HuH-7 (cell line): Measurements from ENCODE around the gene CTDSPL.
"Not testable (repeated sequence)": the region's sequence is repeated elsewhere in the genome, so short reads cannot be mapped to it uniquely, and the experiment has no call there.

Experiments used
- DNase-seq: peaks from one replicate; pipeline ENCODE4 v3.0.0; 2011; ENCODE audit warnings: low spot score

CTDSPL gene

GRCh38 chr3:37861620-37862041 lies at the start of gene CTDSPL:
TSS of gene CTDSPL (plus strand) at chr3:37861880. CDS start at chr3:37862200, 320 bp downstream.
- peak; percentile 78 for DNase-seq

- no peak for DNase-seq
These were observed 49.2 kb upstream of the CTDSPL start for GRCh38 chr3:37812499-37812896.

- DNase-seq = no peak
These were observed 48.3 kb upstream of the CTDSPL start for GRCh38 chr3:37813403-37813802.

- peak; percentile 25 for DNase-seq
These were observed 47.1 kb upstream of the CTDSPL start for GRCh38 chr3:37814547-37814946.

GRCh38 chr3:37815156-37815555 lies 46.5 kb upstream of the CTDSPL start:
- not testable (repeated sequence) for DNase-seq

- no peak for DNase-seq
These were observed 45.4 kb upstream of the CTDSPL start for GRCh38 chr3:37816271-37816670.

- DNase-seq = no peak
These were observed 42.1 kb upstream of the CTDSPL start for GRCh38 chr3:37819591-37819990.

- DNase-seq = no peak
These were observed 41.4 kb upstream of the CTDSPL start for GRCh38 chr3:37820286-37820685.

- DNase-seq = no peak
These were observed 38.5 kb upstream of the CTDSPL start for GRCh38 chr3:37823189-37823588.

GRCh38 chr3:37824090-37824953 lies 37.4 kb upstream of the CTDSPL start:
- no peak for DNase-seq

GRCh38 chr3:37824954-37825328 lies 36.7 kb upstream of the CTDSPL start:
- DNase-seq = no peak

- DNase-seq = no peak
These were observed 35.8 kb upstream of the CTDSPL start for GRCh38 chr3:37825744-37826400.

- no peak for DNase-seq
These were observed 35.2 kb upstream of the CTDSPL start for GRCh38 chr3:37826502-37826901.

GRCh38 chr3:37826933-37827332 lies 34.7 kb upstream of the CTDSPL start:
- no peak for DNase-seq

- no peak for DNase-seq
These were observed 29.2 kb upstream of the CTDSPL start for GRCh38 chr3:37832480-37832879.

- DNase-seq = no peak
These were observed 28.1 kb upstream of the CTDSPL start for GRCh38 chr3:37833302-37834186.

- no peak for DNase-seq
These were observed 25.1 kb upstream of the CTDSPL start for GRCh38 chr3:37836589-37836988.

GRCh38 chr3:37847689-37848088 lies 14.0 kb upstream of the CTDSPL start:
- no peak for DNase-seq

GRCh38 chr3:37849146-37849923 lies 12.3 kb upstream of the CTDSPL start:
- no peak for DNase-seq

GRCh38 chr3:37852097-37852496 lies 9.6 kb upstream of the CTDSPL start:
- no peak for DNase-seq

GRCh38 chr3:37852771-37853170 lies 8.9 kb upstream of the CTDSPL start:
- DNase-seq = no peak
